ENCODE data around the gene PRKCA.

The PRKCA gene

GRCh38 chr17:66849851-66850580, 547.6 kb downstream of the PRKCA start:
- no peak for FAIRE-seq

- FAIRE-seq = no peak
Observed at GRCh38 chr17:66850692-66851091, 548.3 kb downstream of the PRKCA start.

GRCh38 chr17:66855204-66855603, 552.8 kb downstream of the PRKCA start:
- no peak for FAIRE-seq

GRCh38 chr17:66858226-66859083, 556.0 kb downstream of the PRKCA start:
- no peak for FAIRE-seq

- FAIRE-seq = no peak
Observed at GRCh38 chr17:66859353-66859752, 556.9 kb downstream of the PRKCA start.

GRCh38 chr17:66860204-66860603, 557.8 kb downstream of the PRKCA start:
- FAIRE-seq = no peak

Data from endometrium (tissue), 2 donors.